Measurements from ENCODE around the gene KCNN3. TPM values are rescaled to one million over a fixed set of nuclear protein-coding genes. Genes with fewer than 3 reads are reported as not detected.

KCNN3 gene
- total and polyA plus RNA-seq, 8 donors: 1.9 to 3.1 (median 2.3) TPM

DNA sequence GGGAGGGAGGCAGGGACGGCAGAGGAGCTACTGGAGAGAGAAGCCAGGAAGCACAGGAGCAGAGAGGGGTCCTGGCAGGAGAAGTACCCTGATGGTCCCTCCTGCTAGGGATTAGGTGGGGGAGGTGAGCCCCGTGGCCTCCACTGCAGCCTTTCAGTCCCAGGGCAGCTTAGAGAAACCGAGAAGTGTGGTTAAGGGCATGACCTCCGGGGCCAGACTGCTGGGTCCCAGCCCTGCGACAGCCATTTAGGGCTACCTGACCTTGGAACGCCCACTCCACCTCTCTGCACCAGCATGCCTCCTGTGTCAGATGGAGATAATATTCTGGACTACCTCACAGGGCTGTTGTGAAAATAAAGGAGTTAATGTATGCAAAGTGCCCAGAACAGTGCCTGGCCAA is 47.4 kb downstream of the KCNN3 start:
- H3K4me3 ChIP-seq: no peak overlapping the region
- no peaks in the 10 kb centered on the region for H3K4me1 ChIP-seq
- TF ChIP-seq, protein P1, sequence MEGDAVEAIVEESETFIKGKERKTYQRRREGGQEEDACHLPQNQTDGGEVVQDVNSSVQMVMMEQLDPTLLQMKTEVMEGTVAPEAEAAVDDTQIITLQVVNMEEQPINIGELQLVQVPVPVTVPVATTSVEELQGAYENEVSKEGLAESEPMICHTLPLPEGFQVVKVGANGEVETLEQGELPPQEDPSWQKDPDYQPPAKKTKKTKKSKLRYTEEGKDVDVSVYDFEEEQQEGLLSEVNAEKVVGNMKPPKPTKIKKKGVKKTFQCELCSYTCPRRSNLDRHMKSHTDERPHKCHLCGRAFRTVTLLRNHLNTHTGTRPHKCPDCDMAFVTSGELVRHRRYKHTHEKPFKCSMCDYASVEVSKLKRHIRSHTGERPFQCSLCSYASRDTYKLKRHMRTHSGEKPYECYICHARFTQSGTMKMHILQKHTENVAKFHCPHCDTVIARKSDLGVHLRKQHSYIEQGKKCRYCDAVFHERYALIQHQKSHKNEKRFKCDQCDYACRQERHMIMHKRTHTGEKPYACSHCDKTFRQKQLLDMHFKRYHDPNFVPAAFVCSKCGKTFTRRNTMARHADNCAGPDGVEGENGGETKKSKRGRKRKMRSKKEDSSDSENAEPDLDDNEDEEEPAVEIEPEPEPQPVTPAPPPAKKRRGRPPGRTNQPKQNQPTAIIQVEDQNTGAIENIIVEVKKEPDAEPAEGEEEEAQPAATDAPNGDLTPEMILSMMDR (IDR thresholded peaks at IDR 0.05): no peak
- no peaks in the 10 kb centered on the region for H3K27me3 ChIP-seq
- ATAC-seq: no peak
- intact Hi-C loops (cut with DNase I): no loop called here
- no peak overlapping the region for H3K27ac ChIP-seq
- H3K36me3 ChIP-seq: no peaks in the 10 kb centered on the region
- no peak for DNase-seq
- H3K9me3 ChIP-seq: no peaks in the 10 kb centered on the region

DNA sequence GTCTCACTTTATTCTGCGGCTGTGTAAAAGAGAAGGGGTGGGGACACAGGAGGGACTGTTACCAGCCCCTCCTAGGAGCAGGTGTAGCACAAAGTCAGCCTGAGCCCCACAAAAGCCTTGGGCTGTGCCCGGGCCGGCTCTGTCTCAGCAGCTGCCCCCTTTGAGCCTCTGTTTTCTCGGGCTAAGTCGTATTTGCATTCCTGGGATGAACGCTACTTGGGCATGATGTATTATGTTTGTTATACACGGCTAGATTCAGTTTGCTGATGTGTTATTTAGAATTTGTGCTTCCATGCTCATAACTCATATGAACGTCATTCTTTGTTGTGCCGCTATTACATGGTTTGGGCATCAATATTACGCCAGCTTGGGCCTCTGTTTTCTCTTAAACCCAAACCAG is 47.8 kb downstream of the KCNN3 start:
- H3K27ac ChIP-seq: no peak overlapping the region

DNA sequence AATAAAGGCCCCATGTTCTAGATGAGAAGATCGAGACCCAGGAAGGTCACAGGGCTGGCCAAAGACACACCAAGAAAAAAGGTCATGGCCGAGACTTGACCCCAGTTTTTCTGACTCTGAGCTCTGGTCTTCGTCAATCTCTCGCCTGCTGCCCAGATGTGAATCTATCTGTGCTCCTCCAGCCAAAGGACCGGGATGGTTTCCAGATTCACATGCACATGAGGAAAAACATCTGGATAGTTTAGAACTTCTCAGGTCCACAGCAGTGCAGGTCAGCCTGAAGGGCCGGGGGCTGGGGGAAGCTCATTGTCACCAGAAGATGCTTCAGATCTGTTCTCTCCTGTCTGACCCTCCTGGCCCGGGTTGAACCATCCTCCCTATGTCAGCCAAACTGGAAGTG is 49.0 kb downstream of the KCNN3 start:
- ATAC-seq: no peak

More for the DNA sequence above, 47.8 kb downstream of the KCNN3 start:
- TF ChIP-seq, protein P1 (IDR thresholded peaks at IDR 0.05): no peak
- Histone ChIP-seq H3K9me3 (no peaks in the 10 kb centered on the region), H3K4me1 (no peaks in the 10 kb centered on the region), H3K27me3 (no peaks in the 10 kb centered on the region), H3K4me3 (no peak overlapping the region), H3K36me3 (no peaks in the 10 kb centered on the region)
- no peak for ATAC-seq
- DNase-seq: no peak
- intact Hi-C loops (cut with DNase I): no loop called here

DNA sequence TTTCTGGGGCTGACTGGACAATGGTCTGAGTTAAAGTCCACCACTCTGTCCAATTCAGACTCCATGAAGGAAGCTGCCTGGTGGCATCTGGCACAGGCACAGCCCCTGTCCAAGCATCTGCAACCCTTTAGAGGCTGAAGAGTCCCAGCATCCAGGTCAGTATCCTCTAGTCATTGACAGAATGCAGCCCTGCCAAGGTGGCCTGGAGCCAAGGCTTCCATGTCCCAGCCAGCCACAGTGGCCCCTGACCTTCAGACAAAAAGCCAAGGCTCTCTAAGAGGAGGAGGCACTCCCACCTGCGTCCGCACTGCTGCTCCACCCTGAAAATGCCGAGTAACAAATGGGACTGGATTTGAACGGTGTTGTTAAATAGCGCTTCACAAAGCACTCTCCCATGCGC is 49.4 kb downstream of the KCNN3 start:
- ATAC-seq (no peak), DNase-seq (no peak)
- no peaks in the 10 kb centered on the region for H3K9me3 ChIP-seq
- no peak overlapping the region for H3K27ac ChIP-seq
- intact Hi-C loops (cut with DNase I): no loop called here
- H3K4me1 ChIP-seq: no peaks in the 10 kb centered on the region
- TF ChIP-seq, protein P1 (IDR thresholded peaks at IDR 0.05): no peak
- no peak overlapping the region for H3K4me3 ChIP-seq
- H3K36me3 ChIP-seq: no peaks in the 10 kb centered on the region
- H3K27me3 ChIP-seq: no peaks in the 10 kb centered on the region

More for the DNA sequence above, 49.0 kb downstream of the KCNN3 start:
- TF ChIP-seq, protein P1 (IDR thresholded peaks at IDR 0.05): no peak
- no peaks in the 10 kb centered on the region for H3K9me3 ChIP-seq
- DNase-seq: peak in 1 of 4 donors; percentile 50
- no peaks in the 10 kb centered on the region for H3K27me3 ChIP-seq
- no peak overlapping the region for H3K27ac ChIP-seq
- H3K36me3 ChIP-seq: no peaks in the 10 kb centered on the region
- intact Hi-C loops (cut with DNase I): no loop called here
- H3K4me3 ChIP-seq: no peak overlapping the region
- H3K4me1 ChIP-seq: no peaks in the 10 kb centered on the region

DNA sequence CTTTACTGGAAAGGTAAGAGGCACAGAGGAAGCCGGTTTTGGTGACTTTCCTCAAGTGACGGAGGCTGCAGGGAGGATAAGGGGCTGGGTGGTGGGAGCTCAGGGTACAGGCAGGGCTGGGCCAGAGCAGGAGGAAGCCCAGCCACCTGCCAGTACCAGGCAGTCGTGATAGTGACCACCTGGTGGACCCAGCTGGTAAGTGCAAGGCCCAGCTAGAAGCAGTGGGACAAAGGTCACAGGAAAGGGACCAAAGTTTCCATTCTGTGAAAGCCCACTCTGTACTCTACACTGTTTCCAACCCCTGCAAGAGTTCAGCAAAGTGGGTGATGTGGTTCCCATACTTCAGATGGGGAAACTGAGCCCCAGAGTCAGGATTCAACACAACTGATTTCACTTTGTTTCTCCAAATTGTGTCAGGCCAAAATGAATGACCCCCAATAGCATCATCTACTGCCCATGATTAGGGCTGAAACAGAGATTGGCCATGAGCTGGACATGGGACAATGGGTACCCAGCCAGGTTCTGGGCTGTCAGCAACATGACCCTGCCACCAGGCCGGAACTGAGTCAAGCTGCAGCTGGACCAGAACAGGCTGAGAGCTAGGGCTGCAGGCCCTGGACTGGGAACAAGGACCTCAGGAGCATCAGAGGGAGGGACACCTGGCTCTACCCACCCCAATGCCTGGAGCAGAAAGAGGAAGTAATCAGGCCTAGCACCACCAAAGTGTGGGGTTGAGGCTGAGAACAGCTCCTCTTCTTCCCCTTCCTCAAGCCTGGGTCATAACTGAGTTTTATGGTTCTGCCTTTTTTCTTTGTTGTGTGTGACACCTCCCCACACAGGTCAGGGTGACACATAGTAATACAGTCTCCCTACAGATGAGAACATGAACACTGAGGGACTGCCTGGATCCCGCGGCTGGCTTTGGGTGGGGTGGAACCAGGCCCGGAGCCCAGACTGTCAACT is 50.2 kb downstream of the KCNN3 start:
- intact Hi-C loops (cut with DNase I): no loop called here
- no peaks in the 10 kb centered on the region for H3K27me3 ChIP-seq
- H3K9me3 ChIP-seq: no peaks in the 10 kb centered on the region
- ATAC-seq: peak; percentile 67
- no peaks in the 10 kb centered on the region for H3K4me1 ChIP-seq
- no peak overlapping the region for H3K27ac ChIP-seq
- DNase-seq: no peak
- no peaks in the 10 kb centered on the region for H3K36me3 ChIP-seq
- TF ChIP-seq, protein P1 (IDR thresholded peaks at IDR 0.05): peak in 1 of 2 donors; percentile 31
- H3K4me3 ChIP-seq: no peak overlapping the region

Data from left lung (tissue), 10 donors.